ES-I3 (cell line): Measurements from ENCODE around the gene RBPMS2.

Source experiments
- H3K36me3 ChIP-seq: 2 replicates; pipeline ENCODE4 v1.6.1; 2013; ENCODE audit warnings: mild to moderate bottlenecking, low read length, control low read depth, moderate library complexity; ENCODE audit not compliant: insufficient read depth
- H3K4me1 ChIP-seq: 2 replicates; pipeline ENCODE4 v1.6.1; 2013; ENCODE audit warnings: mild to moderate bottlenecking, control low read depth, low read length; ENCODE audit not compliant: insufficient read depth
- H3K9ac ChIP-seq: 2 replicates; pipeline ENCODE4 v1.6.1; 2013; ENCODE audit warnings: low read depth, mild to moderate bottlenecking, low read length, moderate library complexity
- H3K9me3 ChIP-seq: 2 replicates; pipeline ENCODE4 v1.6.1; 2013; ENCODE audit warnings: mild to moderate bottlenecking, low read length, moderate library complexity; ENCODE audit not compliant: control insufficient read depth, insufficient read depth

Gene RBPMS2

DNA sequence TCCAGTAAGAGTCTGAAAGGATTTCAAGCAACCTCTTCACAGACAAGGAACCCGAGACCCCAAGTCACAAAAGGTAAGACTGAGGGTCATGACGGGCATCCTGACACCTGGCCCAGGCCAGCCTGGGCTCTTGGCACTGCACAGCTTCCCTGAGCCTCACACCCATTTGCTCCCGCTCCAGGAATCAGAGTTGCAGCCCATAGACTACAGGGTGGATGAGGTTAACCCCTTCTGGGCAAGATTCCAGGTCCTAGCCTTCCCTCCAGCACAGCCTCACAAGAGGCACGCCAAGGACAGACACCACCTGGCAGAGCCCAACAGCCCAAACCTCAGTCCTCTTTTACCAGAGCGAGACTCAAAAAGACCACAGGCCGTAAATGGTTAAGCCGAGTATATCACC lies 36.2 kb downstream of the RBPMS2 start:
- no peaks in the 10 kb centered on the region for H3K4me1 ChIP-seq
- peaks cover 40% of the 10 kb centered on the region for H3K36me3 ChIP-seq
- no peak overlapping the region for H3K9ac ChIP-seq
- no peaks in the 10 kb centered on the region for H3K9me3 ChIP-seq

DNA sequence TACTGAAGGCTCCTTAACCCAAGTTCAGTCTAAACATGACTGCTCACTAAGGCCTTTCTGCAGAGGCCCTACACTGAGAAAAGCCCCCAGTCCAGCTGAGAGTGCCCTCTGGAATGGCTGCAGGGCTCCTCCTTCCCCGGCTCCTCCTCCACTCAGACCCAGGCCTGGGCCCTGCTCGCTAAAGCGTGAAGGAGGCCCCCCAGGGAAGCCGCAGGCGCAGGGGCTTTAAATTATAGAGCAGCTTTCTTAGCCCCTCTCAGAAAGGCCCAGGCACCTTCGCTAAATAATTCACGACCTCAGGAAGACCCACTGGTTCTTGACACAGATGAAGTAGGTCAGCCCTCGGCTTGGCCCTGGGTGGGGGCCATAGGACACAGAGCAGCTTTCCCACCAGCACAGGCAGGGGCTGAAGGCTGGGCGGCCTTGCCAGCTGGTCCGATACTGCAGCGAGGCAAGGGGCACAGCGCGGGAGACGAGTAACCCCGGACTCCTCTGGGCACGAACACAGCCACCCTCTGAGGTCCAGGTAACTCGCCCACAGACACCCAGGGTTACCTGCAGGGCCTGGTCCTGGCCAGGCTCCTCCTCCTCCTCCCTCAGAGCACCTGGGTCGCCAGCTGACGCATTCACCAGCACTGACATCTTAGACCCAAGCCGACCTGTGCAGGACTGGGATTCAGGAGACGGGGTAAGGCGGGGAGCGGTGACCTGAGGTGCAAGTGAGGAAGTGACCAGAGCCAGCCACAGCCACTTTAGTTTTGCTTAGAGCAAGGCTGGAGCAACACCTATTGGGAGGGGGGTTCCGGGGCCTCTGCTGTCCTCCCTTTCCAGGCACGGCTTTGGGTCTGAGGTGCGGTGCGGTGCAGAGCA lies 36.9 kb downstream of the RBPMS2 start:
- Histone ChIP-seq H3K9ac (no peak overlapping the region), H3K36me3 (peaks cover 43% of the 10 kb centered on the region), H3K4me1 (no peaks in the 10 kb centered on the region)

DNA sequence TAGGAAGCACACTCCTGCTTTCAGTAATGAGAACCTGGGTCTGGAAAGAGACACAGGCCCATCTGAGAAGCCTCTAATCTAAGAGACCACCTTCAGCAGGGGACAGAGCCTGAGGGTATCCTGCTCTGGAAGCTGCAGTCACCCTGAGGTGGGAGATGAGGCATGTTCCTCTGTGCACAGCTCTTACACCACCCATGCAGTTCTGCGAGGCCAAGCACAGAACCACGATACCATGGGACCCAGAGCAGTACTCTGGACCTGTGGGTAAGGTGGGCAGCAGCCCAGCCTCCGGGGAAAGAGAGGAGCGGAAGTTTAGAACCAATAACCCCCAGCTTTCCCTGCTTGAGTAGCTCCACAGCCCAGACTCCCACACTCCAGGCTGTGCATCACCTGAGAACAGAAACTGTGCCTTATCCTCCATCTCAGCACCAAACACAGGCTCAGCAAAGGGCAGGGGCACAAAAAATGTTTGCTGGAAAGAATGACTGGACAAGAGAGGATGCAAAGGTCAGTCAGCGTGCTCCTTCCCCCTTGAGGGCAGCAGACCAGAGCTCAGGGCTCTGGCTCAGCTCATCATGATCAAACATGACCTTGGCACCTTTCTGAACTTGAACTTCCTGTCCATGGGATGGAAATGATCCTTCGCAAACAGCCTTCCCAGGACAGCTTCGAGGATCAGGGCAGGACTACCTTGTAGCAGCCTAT lies 43.1 kb downstream of the RBPMS2 start:
- Histone ChIP-seq H3K9me3 (no peaks in the 10 kb centered on the region), H3K9ac (no peak overlapping the region), H3K4me1 (peaks cover 11% of the 10 kb centered on the region), H3K36me3 (peaks cover 15% of the 10 kb centered on the region)

More for the DNA sequence above, 36.9 kb downstream of the RBPMS2 start:
- H3K9me3 ChIP-seq, result no peaks in the 10 kb centered on the region

DNA sequence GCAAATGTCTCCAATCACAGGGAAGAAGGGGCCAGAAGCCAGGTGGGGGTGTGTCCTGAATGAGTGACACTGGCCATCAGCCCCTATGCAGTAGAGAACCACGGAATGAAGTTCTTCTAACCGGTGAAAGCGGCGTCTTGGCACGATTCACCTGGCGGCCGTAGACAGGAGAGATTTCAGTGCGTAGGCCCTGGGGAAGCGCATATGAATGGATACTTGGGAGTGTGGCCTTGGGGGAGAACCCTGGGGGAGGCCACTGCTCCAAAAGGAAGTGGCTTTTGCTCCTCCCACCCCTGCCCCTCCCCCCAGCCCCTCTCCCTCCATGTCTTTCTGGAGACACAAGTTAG lies 43.6 kb downstream of the RBPMS2 start:
- Histone ChIP-seq H3K4me1 (peaks cover 11% of the 10 kb centered on the region), H3K9me3 (no peaks in the 10 kb centered on the region), H3K9ac (no peak overlapping the region), H3K36me3 (peaks cover 16% of the 10 kb centered on the region)

DNA sequence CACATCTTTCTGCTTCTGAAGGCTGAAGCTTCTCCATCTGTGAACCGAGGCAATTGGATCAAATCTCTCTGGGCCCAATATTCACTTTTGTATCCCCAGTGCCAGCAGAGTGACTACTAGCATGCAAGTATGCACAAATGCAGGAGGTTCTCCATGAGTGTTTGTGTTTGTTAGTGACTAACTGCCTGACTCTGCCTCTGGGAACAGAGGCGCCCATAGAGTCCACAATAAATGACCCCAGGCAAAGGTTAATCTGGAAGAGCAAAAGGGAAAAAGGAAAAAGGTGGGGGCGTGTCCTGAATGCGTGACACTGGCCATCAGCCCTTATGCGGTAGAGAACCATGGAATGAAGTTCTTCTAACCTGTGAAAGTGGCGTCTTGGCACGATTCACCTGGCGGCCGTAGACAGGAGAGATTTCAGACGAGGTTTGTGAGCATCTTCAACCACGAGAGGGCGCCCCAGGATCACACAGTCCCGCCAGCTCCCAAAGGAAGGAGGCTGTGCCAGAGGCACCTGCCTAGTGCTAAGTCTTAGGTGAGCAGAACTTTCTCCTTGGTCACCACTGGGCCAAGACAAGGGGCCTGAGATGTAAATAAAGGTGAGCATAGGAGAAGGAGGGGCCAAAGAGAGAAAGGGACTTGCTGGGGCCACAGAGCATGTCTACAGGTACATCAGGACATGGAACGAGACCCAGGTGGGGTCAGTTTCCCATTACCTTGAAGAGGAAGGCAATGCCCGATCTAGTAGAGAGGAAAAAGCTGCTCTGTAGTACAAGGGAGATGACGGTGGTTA lies 44.2 kb downstream of the RBPMS2 start:
- Histone ChIP-seq H3K9ac (no peak overlapping the region), H3K4me1 (peaks cover 11% of the 10 kb centered on the region), H3K36me3 (peaks cover 16% of the 10 kb centered on the region), H3K9me3 (no peaks in the 10 kb centered on the region)

DNA sequence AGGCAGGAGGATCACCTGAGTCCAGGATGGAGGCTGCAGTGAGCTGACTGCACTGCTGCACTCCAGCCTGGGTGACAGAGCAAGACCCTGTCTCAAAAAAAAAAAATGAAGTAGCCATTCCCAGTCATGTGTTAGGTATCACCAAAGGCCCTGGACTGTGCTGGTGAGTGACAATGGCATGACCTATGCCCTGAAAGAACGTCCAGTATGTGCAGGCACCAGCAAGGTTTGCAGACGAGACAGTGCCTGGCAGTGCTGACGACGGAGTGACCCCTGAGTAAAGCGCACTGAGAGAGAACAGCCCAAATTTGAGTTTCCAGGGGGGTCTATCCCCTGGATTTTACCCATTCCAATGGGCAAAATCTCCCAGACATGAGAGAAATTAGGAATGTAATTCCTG lies 45.2 kb downstream of the RBPMS2 start:
- Histone ChIP-seq H3K36me3 (peaks cover 16% of the 10 kb centered on the region), H3K4me1 (peaks cover 11% of the 10 kb centered on the region), H3K9me3 (no peaks in the 10 kb centered on the region), H3K9ac (no peak overlapping the region)

DNA sequence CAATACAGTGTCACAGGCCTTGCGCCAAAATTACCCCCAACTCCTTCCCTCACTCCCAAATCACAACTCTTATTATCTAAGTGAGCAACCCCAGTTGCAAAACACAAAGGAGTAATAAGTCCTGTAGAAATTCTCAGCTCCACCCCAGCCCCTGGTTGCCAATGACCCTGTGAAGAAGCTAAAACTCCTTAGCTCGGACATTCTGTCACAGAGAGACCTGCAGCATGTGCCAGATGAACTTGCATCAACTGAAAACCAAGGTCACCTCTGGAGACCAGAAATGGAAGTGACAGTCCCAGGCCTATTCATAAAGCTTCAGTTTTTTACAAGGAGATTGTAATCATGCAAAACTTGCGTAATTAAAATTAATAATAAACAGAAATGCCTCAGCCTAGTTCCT lies 55.2 kb downstream of the RBPMS2 start:
- Histone ChIP-seq H3K9ac (no peak overlapping the region), H3K4me1 (peaks cover 4% of the 10 kb centered on the region; the same call in 1 of the 2 replicates), H3K36me3 (peaks cover 29% of the 10 kb centered on the region), H3K9me3 (no peaks in the 10 kb centered on the region)

DNA sequence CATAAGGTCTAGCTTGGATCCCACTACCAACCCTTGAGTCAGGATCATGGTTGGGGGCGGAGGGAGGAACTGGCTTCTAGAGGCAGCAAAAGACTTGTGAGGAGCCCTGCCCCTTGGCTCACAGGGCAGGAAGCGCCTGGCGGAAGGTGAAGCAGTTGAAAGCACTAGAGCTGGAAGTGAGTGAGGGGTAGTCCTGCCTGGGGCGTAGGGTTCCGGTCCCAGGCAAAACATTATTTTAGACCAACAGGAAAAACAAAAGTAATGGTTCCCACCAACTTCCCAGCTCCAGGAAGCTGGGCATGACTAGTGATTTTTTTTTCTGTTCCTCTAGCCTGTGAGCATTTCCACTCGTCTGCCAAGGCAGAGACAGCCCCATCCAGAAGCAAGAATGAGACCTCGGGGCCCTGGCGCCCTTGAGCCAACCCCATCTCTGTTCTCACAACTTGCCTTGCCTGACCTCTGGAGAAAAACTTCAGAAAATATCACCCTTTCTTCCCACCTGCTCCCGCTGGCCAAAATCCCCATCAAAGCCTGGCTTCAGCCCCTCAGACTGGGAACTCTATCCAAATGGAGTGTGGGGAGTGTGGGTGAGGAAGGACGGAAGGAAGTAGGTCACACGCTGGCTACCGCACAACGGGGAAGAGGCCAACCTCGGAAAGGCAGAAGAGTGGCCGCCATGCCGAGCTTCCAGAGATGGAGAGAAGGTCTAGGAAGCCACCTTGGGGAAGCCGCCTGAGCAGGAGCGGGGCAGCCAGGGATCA lies 57.5 kb downstream of the RBPMS2 start:
- H3K9me3 ChIP-seq, result no peaks in the 10 kb centered on the region
- H3K4me1 ChIP-seq, result peaks cover 4% of the 10 kb centered on the region; the same call in 1 of the 2 replicates
- H3K9ac ChIP-seq, result no peak overlapping the region
- peaks cover 29% of the 10 kb centered on the region for H3K36me3 ChIP-seq

DNA sequence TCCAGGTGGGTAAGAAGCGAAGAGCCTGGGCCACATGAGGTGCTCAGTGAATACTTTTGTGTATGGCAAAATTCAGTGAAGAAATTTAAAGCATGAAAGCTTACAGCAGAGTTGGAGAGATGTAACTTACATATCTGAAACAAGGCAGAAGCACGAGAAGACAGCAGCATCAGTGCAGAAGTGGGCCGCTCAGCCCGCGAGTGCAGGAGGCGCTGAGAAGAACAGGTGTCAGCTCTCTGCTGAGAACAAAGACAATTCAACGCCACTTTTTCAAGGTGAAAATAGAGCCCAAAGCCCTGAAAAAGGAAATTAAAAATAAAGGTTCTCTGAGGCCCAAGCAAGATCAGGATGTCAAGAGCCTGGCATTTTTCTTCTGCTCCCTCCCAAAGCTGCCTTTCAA lies 58.3 kb downstream of the RBPMS2 start:
- Histone ChIP-seq H3K36me3 (peaks cover 33% of the 10 kb centered on the region), H3K9me3 (no peaks in the 10 kb centered on the region)

DNA sequence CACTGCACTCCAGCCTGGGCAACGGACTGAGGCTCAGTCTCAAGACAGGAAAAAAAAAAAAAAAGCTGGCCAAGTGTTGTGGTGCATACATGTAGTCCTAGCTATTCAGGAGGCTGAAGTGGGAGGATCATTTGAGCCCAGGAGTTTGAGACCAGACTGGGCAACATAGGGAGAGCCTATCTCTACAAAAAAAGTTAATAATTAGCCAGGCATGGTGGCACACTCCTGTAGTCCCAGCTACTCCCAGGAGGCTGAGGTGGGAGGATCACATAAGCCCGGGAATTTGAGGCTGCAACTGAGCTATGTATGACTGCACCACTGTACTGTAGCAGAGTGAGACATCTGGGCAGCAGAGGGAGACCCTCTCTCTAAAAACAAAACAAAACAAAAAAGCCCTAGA lies 58.9 kb downstream of the RBPMS2 start:
- Histone ChIP-seq H3K36me3 (peaks cover 33% of the 10 kb centered on the region), H3K4me1 (peaks cover 4% of the 10 kb centered on the region; the same call in 1 of the 2 replicates), H3K9me3 (no peaks in the 10 kb centered on the region), H3K9ac (no peak overlapping the region)

More for the DNA sequence above, 58.3 kb downstream of the RBPMS2 start:
- Histone ChIP-seq H3K9ac (no peak overlapping the region), H3K4me1 (peaks cover 4% of the 10 kb centered on the region; the same call in 1 of the 2 replicates)

DNA sequence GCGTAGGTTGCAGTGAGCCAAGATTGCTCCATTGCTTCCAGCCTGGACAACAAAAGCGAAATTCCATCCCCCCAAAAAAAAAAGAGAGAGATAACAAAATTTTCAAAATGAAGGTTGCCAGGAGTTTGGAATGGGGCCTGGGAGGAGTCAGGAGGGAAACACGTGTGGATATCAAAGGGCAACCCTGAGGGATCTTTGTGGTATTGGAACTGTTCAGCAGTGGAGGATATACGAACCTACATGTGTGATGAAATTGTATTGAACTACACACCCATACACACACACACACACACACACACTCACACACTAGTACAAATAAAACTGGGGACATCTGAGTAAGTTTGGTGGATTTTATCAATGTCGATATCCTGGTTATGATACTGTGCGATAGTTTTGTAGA lies 61.8 kb downstream of the RBPMS2 start:
- peaks cover 31% of the 10 kb centered on the region for H3K36me3 ChIP-seq
- H3K9ac ChIP-seq, result no peak overlapping the region
- H3K4me1 ChIP-seq, result peaks cover under 1% of the 10 kb centered on the region; the same call in 1 of the 2 replicates
- H3K9me3 ChIP-seq, result no peaks in the 10 kb centered on the region

DNA sequence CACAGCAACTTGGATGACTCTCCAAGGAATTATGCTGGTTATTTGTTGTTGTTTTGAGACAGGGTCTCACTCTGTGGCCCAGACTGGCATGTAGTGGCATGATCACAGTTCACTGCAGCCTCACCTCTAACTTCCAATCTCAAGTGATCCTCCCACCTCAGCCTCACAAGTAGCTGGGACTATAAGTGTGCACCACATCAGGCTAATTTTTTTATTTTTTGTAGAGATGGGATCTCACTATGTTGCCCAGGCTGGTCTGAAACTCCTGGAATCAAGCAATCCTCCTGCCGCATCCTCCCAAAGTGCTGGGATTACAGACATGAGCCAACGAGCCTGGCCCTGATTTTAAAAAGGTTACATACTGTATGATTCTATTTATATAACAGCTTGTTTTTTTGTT lies 63.0 kb downstream of the RBPMS2 start:
- Histone ChIP-seq H3K36me3 (peaks cover 27% of the 10 kb centered on the region), H3K9ac (no peak overlapping the region), H3K4me1 (no peaks in the 10 kb centered on the region), H3K9me3 (no peaks in the 10 kb centered on the region)

DNA sequence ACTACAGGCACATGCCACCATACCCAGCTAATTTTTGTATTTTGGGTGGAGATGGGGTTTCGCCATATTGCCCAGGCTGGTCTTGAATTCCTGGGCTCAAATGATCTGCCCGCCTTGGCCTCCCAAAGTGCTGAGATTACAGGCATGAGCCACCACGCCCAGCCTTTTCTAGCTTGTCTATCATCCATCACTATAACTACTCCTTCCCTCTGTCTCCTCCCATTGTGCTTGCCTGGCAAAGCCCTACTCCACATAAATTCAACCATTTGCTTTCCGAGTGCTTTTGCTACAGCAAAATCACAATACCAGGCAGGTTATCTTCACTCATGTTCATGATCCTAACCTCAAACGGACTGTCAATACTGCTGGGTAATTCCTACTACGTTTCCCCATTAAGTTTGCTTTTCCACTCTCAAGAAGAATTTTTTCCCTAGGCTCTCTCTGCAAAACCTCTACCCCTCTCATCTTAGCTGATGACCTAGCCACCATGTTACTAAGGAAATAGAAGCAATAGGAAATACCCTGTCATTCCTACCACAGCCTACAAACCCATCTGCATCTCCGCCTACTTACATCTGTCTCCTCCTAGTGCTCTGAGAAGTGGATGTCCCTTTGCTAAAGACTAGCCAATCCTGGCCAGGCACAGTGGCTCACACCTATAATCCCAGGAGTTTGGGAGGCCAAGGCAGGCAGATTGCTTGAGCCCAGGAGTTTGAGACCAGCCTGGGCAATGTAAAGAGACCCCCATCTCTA lies 64.5 kb downstream of the RBPMS2 start:
- no peak overlapping the region for H3K9ac ChIP-seq
- peaks cover 21% of the 10 kb centered on the region; the same call in 1 of the 2 replicates for H3K36me3 ChIP-seq
- no peaks in the 10 kb centered on the region for H3K4me1 ChIP-seq
- no peaks in the 10 kb centered on the region for H3K9me3 ChIP-seq
